Femur (tissue), 1 donor: ENCODE measurements around the gene UTF1.

Experiments used
- DNase-seq: peaks from one replicate; pipeline ENCODE4 v3.0.0-alpha.2; 2017

UTF1 gene

GRCh38 chr10:133196936-133197758 lies 32.9 kb upstream of the UTF1 start:
- DNase-seq = no peak

GRCh38 chr10:133197786-133198185 lies 32.2 kb upstream of the UTF1 start:
- no peak for DNase-seq

DNA sequence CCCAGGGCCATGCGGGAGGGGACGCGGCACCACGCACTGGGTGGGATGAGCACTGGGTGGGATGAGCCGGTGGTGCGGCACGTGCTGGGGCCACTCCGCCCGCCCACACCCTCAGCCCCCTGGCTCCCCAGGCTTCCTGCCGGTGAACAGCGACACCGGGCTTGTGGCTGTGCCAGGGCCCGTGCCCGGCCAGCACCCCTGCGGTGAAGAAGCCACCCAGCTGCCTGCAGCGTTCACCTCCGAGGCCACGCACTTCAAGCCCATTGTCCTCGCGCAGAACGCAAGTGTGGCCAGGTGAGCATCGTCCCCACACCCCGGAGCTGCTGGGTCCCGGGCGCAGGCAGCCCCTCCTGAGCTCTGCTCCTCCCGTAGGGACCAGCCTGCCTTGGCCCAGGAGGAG lies 31.8 kb upstream of the UTF1 start:
- no peak for DNase-seq

DNA sequence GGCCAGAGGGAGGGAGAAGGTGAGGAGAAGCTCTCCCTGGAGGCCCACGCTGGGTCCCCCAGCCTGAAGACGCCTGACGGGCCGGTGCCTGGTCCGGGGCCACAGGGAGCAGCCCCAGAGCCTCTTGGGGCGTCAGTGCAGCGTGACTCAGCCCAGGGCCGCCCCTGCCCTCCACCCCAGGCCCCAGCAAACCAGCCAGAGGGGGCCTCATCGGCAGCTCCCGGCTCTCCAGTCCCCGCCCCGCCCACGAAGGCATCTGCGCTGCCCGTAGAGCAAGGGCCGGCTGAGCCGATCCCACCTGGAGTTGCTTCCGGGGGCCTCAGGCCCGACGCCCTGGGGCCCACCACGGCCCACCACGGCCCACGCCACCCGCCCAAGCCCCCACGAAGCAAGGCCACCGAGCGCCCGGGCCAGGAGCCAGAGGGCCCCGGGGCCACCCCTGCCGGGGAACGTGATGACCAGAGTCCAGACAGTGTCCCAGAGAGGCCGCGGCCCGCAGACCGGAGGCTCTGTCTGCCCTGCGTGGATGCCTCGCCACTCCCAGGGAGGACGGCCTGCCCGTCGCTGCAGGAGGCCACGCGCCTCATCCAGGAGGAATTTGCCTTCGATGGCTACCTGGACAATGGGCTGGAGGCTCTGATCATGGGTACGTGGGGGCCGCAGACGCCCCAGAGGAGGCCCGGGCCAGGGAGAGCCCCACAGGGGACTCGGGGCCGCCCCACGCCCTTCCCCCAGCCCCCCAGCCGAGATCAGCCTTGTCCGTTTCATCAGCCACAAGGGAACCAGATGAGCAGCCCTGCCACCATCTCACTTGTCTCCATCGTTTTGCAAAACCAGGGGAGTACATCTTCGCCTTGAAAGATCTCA lies 31.2 kb upstream of the UTF1 start:
- no peak for DNase-seq

DNA sequence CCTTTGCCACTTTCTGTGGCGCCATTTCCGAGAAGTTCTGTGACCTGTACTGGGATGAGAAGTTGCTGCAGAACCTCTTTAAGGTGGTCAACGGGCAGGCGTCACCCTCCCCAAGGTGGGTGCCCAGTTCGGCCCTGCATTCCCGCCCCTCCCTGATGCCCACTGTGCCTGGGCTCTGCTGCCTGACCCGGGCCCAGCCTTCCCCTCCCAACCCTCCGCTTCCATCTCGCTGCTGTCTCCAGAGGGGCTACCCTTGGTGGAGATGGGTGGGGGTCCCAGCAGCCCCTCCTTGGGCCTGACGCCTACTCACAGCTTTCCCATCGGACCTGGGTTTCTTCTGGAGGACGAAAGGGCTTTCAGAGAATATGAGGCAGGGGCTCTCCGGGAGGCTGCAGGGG lies 30.5 kb upstream of the UTF1 start:
- DNase-seq = no peak

GRCh38 chr10:133199992-133200611 lies 29.9 kb upstream of the UTF1 start:
- DNase-seq = no peak

GRCh38 chr10:133200621-133201031 lies 29.4 kb upstream of the UTF1 start:
- DNase-seq = no peak

DNA sequence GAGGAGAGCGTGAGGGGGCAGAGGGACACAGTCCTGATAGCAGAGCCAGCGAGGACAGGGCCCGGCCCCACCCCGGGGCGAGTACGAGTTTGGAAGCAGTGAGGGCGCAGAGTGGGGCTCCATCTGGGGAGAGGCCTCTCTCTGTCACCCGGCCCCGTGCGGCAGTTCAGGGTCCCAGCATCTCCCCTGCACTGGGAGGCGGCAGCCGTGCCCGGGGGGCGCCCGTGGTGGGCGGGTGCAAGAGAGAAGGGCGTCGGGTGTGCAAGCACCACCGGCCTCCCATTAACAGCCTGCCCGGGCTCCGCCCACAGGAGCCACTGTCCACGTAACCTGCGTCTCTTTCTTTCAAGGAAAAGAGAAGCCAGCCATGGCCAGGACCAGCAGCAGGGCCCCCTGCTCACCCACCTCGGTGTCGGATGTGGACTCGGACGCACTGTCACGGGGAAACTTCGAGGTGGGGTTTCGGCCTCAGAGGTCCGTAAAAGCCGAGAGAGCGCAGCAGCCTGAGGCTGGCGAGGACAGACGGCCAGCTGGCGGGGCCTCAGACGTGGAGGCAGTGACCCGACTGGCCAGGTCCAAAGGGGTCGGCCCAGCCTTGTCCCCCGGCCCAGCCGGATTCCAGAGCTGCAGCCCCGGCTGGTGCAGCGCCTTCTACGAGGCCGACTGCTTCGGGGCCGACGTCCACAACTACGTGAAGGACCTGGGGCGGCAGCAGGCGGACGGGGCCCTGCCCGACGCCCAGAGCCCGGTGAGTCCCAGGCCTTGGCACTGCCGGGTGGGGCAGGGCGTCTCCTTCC lies 28.7 kb upstream of the UTF1 start:
- DNase-seq = no peak

DNA sequence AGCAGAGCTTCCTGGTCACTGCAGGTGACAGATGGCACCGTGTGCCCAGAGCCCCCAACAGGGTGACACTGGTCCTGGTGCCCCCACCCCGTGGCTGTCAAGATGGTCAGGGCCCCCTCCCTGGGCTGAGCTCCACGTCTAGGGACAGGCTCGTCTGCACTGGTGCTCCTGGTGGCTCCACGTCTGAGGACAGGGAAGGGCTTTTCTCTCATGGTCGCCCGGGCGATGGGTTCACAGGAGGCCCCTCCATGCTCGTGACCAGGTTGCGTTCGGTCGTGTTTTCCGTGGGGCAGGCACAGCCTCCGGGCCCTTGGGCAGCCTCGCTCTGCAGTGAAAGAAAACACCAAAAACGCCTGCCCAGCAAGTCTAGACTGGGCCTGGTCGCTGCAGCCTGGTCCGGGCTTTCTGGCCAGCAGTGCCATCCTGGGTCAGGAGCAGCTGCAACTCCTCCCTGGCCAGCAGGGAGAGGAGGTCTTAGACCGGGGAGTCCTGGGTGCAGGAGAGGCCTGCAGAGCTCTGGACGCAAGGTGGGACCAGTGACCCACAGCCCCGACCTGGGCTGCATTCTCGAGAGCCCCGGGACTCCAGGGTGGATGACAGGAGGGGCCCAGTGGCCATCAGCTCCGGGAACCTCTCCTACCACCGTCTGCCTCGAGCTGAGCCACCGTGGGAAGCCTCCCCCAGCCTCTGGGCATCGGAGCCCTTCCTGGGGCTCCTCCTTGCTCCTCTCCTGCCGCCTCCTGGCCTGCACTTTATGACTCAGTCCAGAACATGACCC lies 27.9 kb upstream of the UTF1 start:
- no peak for DNase-seq

DNA sequence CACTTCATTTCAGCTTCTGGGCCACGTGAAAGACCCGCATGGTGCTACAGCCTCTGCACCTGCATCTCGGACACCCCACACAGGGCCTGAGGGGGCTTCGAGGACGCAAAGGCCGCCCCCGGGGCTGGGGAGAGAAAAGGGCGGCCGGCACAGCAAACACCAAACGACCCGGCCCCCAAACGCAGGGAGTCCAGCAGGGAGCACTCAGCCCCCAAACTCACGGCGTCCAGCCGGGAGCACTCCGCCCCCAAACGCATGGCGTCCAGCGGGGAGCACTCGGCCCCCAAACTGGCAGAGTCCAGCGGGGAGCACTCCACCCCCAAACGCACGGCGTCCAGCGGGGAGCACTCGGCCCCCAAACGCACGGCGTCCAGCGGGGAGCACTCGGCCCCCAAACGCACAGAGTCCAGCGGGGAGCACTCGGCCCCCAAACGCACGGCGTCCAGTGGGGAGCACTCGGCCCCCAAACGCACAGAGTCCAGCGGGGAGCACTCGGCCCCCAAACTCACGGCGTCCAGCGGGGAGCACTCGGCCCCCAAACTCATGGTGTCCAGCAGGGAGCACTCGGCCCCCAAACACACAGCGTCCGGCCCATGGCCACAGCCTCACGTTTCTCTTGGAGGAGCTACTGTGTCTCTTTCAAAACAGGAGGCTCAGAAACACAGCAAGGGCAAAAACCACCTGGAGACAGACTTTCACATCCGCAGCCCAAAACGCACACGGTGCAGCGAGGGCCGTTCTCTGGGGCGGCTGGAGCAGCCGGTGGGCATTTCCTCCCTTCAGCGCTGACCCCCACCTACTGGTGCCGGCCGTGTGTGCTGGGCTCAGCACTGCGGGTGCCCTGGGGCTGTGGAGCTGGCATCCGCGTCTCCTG lies 27.0 kb upstream of the UTF1 start:
- no peak for DNase-seq

- DNase-seq = no peak
These were observed 26.3 kb upstream of the UTF1 start for GRCh38 chr10:133203652-133204195.

DNA sequence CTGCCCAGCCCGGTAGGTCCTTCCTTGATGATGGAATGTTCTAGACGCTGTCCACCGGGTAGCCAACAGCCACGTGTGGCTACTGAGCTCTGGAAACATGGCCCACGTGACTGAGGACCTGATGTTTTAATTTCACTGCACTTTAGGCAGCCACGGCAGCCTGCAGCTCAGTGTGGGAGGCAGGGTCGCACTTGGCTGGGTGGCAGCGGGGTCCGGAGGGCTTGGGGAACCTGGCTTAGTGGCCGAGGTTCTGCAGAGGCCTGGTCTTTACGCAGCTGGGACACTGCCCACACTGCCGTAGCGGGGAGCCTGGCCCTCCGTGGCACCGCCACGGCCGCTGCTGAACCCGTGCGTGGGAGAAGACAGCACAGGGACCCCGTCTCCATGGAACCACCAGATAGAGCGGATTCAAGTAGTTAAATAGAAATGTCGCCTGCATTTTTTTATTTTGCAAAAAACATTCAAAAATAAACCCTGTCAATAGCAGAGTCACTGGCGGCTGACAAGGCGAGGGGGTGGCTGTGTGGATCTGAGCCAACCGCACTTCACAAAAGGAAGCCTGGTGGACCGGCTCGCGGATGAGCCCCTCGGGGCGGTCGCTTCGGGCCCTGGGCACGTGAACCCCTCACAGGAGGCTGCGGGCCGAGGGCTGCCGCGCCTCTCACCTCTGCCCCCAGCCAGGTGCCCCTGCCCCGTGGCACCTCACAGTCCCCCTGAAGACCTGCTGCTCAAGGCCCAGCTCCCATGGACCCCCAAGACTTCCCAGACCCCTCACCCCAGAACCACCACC lies 25.6 kb upstream of the UTF1 start:
- DNase-seq = no peak

DNA sequence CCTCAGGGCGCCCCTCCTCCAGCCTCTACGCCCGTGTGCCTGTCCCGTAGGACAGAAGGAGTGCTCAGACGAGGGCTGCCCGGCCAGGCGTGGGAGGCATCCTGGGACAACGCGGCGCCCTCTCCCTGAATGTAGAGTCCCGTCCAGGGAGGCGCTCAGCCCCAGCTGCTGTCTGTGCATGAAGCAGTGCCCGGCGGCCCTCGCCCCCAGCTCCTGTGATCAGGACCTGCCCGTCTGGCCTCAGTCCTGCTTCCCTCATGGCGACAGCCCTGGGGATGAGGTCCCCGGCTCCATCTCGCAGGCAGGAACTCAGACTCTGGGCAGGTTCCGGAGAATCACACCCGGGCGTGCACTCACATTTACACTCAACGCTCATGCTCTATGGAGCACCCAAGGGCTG lies 24.9 kb upstream of the UTF1 start:
- DNase-seq = no peak

GRCh38 chr10:133206356-133207040 lies 23.5 kb upstream of the UTF1 start:
- DNase-seq = no peak

GRCh38 chr10:133207041-133207600 lies 22.9 kb upstream of the UTF1 start:
- DNase-seq = no peak

- DNase-seq = no peak
These were observed 22.4 kb upstream of the UTF1 start for GRCh38 chr10:133207627-133208026.

GRCh38 chr10:133208466-133208865 lies 21.6 kb upstream of the UTF1 start:
- no peak for DNase-seq

GRCh38 chr10:133209117-133209516 lies 20.9 kb upstream of the UTF1 start:
- DNase-seq = no peak

DNA sequence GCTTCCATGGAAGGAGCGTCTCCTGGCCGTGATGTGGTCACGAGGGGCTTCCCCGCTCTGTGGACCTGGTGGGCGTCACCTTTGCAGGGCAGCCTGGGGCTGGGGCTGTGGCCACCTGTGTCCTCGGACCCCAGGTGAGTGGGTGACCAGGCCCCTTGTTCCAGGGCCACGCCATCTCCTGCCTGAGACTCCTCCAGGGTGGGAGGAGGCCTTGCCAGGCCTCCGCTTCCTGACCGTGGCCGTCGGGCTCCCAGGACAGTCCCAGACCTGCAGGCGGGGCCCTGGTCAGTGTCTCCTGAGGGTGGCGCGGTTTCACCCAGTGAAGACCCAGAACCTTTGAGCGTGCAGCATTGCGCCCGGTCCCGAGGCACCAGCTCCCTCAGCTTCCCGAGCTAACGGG lies 20.4 kb upstream of the UTF1 start:
- DNase-seq = no peak
